GM21825 (cell line): ENCODE data around the gene NAV3.

Source experiments
- ATAC-seq: cut with Tn5 transposase; IDR thresholded peaks from one replicate; pipeline ENCODE4 v1.9.1; 2021; ENCODE audit warnings: mild to moderate bottlenecking, moderate library complexity; ENCODE audit not compliant: unreplicated experiment

The NAV3 gene

DNA sequence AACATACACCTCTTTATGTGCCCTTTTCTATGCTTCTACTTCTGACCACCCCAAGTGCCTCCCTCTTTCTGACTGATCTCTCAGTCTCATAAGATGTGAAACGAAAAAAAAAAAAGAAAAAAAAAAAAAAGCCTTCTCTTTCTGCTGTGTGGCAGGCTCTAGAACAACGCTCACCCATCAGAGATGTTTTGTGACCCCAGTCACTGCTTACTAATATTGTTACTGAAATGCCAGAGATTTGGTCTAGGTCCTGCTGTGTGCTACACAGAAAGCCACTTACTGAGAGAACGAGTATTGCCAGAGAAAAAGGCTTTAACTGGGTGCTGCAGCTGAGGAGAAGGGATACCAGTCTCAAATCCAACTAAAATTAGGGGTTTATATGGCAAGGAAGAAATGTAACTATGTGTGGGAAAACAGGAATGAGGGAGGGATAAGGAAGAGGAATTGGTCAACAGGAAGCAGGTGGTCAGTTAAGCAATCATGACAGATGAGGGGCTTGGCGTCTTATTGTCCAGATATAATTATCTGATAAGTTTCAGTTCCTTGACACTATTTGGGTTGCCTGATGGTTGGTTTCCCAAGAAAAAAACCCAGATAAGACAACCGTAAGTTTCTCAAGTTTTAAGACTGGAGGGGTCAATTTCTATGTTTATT is 149.0 kb downstream of the NAV3 start:
- ATAC-seq, result no peak

DNA sequence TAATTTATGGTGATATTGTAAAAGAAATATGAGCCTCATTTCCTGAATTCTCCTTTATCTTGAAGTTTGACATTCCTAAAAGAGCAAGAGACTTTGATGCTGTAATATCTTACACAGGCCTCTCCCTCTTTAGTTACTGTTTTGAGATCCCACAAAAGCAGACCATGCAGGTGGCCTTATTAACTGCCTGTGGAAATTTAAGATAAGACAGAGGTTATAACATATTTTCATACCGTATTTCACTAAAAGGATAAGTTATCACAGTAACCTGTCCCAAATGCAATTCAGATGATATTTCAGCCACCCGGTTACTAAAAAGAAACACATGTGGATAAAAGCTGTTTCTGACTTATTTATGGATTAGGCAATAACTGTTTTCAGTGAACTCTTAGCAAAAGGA is 150.1 kb downstream of the NAV3 start:
- ATAC-seq, result no peak

DNA sequence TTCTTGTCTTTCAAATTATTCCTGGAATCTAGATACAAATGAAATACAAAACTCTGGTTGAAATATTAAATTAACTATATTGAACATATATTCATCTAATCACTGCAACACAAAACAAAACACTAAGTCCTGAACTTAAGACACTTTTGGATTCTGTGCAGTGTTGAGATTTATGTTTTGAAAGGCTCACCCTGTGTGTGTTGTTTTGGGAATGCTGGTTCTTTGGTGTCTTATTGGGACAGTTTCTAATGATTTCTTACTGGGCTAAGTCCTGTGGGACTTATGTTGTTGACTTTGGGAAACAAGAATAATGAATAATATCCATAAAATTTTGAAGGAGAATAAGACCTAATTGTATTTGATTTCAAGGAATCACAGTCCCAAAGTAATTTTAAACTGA is 153.2 kb downstream of the NAV3 start:
- no peak for ATAC-seq

DNA sequence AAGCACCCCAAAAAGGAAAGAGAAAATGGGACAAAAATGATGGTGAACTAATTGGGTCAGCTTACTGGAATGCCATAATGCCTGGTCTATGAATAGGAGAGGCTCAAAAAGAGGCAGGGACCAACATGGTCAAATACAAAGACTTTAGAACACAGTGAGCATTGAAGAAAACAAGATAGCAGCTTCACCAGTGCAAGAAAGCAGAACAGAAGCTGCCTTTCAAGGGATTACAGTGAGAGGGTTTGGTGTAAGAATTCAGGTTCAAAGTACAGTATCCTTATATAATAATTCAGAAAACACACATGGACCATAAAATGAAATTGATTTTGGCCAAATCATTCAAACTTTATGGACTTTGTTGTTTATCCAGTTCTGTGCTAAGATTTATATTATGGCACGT is 162.1 kb downstream of the NAV3 start:
- ATAC-seq, result no peak

DNA sequence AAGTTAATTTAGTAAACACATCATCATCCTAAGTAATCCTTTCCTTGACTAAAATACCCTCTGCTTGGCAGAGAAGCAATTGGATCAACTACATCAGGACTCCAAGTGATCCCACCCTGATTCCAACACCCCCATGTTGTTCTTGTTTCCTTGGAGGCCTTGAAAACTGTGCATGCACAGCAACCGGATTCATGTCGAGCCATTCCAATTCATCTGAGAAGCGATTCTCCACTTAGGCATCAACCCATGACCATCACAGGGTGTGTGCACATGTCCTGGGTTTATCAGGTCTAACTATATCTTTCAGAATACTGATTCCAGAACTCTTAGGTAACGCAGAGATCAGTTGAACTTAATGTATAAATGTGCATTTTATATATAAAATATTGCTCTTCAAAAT is 163.0 kb downstream of the NAV3 start:
- no peak for ATAC-seq

DNA sequence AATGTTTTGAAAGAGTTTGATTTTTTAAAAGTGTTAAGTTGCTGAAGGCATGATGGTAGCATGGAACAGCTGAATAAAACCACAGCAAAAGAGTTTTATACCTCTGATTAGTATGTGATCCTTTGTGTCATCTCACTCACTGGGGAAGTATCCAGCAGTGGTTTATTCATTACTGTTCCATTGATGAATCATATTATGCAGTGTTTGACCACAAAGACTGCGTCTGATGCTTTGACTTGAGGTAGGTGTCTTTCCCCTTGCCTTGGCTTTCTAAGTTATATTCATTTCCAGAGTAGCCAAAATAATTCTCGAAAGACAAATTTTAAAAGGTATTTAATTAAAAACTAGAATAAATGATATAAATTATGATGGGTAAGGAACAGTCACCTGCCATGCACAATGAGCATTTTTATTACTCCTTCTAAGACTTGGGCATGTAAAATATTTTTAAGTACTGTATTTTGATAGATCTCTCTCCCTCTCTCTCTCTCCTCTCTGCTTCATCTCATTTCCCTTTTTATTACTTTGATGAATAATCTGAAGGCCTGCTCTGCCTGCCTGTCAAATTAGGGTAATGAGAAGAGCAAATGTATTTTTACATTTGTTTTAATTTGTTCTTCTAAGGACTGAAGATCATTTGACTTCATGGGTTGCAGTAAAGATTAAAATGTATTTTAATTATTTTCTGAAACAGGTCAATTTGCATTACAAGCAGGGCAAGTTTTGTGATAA is 164.9 kb downstream of the NAV3 start:
- peak; percentile 81 for ATAC-seq

DNA sequence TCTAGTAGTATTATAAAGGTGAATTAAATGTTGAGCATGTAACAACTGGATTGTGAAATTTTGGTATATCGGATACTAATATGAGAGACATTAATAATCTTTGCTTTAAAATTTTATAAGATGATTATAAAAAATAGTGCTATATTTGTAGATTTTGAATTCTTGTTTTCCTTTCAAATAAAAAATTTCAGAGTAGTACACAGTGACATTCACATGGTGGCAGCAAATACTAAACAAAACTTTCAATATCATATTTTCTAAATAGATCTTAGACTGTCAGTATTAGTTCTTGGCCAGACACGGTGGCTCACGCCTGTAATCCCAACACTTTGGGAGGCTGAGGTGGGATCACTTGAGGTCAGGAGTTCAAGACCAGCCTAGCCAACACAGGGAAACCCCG is 166.0 kb downstream of the NAV3 start:
- ATAC-seq, result no peak

DNA sequence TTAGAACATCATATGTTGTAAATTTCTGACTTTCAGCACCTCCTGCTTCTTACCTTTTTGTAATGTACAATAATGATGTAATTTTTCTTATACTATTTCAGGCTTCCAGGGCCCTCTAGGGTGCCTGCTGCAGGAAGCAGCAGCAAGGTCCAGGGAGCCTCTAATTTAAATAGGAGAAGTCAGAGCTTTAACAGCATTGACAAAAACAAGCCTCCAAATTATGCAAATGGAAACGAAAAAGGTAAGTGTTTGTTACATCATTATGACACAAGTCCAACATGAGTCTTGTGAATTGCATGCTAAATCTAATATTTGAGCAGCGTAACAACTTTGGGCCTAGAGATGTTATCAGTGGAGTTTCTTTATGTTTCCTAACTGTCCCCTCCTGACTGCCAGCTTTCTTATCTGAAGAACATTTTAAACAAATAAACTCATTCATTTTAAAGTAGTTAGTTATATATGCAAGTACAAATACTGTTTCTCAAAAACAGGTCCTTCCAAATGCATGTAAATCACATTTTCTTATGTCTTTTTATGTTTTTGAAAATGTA is 167.6 kb downstream of the NAV3 start:
- ATAC-seq, result no peak

DNA sequence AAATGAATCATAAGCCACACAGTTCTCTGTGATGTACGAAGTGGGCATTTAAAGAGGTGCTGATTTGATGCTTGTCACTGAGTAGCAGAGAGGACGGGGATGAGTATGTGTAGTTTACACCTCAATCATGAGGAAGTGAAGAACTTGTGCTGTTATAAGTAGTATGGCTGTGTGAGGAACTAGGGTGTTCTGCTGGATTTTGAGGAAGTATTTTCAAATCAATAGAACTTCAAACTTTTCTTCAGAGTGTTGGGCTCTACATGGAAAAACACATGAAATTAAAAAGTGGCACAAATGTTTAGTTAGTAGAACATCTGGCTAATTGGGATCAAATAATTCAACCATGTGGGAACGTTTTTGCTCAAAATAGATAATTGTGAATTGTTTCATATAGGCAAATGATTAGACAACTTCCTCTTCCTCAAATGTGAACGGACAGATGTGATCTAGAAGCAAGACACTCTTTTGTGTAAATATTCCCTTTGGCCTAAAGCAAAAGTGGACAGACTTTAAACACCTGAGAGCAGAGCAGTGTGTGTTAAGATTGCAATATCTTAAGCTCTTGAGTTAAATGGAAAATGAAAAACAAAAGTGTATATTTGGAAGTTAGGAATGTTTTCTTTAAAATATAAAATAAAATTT is 168.5 kb downstream of the NAV3 start:
- ATAC-seq, result peak; percentile 84

DNA sequence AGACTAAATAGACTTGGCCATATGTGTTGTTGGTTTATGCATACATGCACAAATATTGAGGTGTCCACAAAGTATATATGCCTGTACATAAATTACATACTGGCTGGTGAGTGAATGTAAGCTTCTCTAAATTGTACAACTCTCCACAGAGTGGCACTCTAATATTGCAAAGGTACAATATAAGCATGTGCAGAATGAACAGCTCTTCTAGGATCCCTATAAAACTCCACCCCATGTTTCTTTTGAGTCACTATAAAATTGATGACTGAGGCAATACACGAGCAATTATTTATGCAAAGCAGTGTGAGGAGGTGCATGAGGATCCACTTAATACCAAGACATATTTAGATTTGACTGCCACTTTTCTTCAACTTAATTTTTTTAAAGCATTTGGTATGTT is 172.2 kb downstream of the NAV3 start:
- ATAC-seq, result no peak

DNA sequence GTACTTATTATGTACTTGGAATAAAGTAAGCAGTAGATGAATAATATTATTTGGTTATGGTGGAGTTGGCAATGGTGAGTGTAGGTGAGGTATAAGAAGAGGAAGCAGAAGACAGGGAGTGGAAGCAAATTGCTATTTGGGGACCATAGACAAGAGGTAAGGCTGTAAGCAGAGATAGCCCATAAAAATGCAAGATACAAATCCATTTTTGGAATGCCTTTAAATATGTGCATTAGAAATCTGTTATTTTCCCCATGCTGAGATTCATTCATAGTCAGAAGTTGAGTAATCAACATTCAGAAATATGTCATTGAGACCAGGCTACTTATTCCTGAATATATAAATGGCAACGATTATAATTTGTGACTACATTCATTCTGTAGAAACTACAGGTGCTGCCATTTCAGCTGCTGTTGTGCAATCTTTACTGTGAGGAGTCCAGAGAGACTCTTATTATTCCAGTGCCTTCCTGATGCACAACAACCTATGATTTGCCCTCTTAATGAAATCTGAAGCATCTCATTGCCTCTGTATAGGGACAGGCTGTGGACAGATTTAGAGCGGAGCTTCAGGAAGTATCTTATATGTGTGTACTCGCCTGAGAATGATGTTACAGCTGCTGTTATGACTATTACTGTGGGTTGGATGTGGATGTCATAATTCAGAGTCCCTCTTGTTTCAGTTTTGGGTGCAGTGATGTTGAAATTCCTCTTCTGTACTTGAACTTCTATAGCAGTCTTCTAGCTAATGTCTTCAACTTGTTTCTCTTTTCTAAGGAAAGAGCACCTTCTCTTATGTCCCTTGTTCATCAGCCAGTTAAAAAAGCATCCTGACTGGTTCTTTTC is 173.8 kb downstream of the NAV3 start:
- ATAC-seq, result no peak

DNA sequence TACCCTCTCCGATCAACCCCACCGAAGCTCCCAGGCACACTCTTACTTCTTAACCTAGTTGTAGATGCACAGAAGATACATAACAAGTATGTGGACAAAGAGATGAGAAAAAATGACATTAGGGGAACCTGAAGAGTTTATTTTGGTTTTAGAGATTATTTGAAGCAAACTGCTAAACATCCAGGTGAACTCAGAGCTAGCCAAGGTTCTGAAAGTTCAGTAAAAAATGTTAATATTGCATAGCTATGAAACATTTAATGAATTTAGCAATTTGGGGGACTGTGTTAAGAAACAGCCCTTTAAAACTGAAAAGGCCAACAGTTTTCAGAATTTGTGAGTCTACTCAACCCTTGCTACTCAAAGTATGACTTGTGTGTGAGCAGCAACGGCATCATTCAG is 174.4 kb downstream of the NAV3 start:
- no peak for ATAC-seq

DNA sequence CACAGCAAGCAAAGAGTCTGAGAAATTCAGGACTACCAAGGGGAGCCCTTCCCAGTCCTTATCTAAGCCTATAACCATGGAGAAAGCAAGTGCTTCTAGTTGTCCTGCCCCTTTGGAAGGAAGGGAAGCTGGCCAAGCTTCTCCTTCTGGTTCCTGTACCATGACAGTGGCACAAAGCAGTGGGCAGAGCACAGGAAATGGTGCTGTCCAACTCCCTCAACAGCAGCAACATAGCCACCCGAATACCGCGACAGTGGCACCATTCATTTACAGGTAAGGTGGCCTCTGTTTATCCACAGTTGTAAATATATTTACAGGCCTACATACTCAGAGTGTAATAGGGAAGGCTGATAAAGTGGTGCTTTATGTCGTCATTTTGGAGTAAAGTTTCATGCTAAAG is 176.5 kb downstream of the NAV3 start:
- ATAC-seq, result no peak

DNA sequence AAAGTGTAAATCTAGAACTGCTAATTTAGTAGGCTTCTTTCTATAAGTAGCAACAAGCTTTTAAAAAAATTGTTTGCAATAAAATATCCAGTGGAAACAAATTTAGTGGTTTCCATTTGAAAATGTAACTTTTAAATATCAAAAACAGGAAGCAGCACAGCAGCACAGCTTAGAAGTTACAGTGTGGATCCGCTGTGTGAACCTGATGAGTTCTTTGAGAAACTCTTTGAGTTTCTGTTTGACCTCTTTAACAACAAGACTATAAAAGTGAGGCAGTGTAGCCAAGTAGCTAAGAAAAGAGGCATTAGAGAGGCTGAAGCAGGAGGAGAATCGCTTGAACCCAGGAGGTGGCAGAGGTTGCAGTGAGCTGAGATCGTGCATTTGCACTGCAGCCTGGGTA is 178.3 kb downstream of the NAV3 start:
- no peak for ATAC-seq

DNA sequence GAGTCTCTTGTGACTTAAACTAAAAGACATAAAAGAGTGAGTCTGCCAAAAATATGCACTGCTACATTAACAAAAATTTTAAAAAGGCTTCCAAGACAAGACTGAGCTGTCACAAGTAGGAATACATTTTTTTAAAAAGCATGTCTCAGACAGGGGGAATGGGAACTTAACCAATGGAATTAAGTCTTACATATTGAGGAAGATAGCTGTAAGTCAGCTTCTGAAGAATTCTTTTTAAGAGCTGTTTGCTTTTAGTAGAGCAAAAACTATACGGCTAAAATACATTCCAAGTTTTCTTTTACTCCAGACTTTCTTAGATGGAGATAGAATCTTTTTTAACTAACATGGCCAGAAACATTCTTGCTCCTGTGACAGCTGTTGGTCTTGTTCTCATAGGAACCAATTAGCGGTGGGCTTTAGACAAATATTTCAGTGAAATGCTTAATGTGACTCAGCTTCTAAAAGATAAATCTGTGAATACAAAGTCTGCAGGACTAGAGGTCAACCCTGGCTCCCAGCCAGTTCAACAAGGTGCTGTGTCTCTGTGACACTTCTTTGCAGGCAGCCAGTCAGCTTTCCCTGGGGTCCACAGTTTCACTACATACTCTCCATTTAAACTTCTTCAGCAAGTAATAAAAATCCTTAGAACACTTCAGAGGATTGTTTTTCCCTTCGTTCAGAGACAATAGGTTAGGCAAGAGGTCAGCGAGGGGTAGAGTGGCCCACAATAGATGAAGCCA is 187.6 kb downstream of the NAV3 start:
- ATAC-seq, result no peak

DNA sequence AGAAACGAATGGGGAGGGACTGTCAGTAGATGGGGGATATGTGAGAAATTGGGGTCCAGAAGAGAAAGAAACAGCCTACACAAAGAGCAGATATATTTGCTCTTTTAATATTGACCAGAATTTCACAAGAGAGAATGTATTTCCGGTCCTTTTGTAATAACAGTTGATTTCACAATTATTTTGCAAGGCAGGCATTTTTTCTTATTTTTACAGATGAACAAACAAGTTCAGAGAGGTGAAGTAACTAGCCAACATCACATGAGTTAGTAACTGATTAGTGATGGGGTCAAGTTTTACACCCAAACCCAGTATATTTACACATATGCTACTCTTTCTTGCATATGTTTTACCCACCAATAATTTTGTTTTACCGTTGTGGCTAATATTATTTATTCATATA is 188.2 kb downstream of the NAV3 start:
- no peak for ATAC-seq

DNA sequence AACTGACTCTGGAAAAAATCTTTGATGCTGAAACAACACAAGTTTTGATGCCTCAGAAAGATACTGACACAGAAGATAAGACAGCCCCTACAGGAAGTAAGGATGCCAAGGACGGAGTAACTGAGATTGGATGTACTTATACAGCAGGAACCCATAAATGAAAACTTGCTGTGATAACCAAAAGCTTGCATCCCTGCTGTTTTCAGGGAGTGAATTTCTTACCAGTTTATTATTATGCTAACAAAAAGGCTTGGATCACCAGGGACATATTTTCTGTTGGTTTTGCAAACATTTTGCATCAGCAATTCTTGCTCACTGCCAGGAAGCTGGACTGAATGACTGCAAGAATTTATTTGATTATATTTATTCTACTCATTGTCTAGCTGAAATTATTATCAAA is 197.7 kb downstream of the NAV3 start:
- ATAC-seq, result no peak

DNA sequence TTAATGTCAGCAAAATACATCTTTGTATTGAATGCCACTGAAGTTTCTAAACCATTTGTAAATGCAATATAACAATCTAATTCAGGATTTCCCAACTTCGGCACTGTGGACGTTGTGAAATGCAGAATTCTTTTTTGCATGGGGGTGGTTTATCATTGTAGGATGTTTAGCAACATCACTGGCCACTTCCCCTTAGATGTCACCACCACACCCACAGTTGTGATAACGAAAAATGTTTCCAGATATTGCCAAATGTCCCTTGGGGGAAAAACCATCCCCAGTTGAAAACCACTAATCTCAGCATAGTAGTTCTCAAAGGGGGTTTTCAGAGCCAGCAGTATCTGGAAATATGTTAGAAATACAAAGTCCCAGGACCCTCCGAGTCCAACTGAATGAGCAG is 203.3 kb downstream of the NAV3 start:
- ATAC-seq, result no peak

DNA sequence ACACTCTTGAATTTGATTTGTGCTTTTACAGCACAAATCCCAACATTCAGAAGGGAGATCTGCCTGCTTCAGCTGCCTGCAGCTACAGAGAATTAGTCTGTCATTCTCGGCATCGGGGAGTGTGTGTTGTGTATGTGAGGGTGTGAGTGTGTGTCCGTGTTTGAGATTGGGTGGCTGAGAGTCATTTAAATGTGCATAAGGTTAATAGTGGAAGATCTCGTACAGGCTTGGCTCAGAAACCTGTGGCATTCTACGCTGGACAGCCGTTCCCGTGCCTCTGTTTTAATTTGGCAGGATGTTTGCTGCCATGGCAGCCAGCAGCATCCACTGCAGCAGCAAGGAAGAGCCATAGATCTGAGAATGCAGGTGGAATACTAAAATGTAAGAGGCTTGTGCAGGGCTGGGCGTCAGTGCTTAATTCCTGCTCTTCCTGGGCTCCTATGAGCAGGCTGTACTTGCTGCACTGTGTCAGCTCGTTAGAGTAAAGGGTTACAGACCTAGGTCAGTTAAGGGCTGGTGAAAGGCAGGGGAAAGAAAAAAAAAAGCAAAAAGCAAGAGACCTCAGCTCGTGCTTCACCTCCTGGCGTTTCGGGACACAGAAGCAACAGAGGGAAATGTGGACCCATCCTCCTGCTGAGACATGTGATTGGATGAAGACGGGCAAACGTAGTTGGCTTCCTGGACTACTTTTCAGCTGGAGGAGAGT is 205.4 kb downstream of the NAV3 start:
- no peak for ATAC-seq

DNA sequence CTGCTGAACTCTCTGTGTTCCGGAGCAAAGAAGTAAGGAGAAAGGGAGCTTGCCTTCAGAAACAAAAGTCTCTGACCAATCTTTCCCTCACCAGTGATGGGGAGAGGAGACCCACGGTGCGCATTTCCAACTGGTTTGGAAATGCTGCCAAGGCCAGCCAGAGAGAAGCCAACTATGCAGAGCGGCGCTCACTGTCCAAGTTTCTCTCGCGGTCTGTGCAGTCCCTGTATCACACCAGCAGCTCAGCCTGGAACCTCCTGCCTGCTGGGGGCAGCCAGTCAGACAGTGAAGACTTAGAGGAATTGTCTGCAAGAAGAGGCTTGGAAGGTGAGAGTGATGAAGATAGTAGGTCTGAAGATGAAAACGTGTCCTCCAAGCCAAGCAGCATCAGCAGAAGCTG is 206.2 kb downstream of the NAV3 start:
- no peak for ATAC-seq
